Endodermal cell (in vitro differentiated cells): ENCODE data around the gene ZMIZ1. TPM values are rescaled to one million over a fixed set of nuclear protein-coding genes. Genes with fewer than 3 reads are reported as not detected.

Experiments
- DNase-seq: peaks from one replicate; pipeline ENCODE4 v3.0.0-alpha.2; 2017
- H3K27ac ChIP-seq: 2 replicates; pipeline ENCODE4 v1.5.1; 2013; ENCODE audit warnings: mild to moderate bottlenecking, low read depth, low read length, moderate library complexity
- H3K27me3 ChIP-seq: 2 replicates; pipeline ENCODE4 v1.6.1; 2013; ENCODE audit warnings: mild to moderate bottlenecking, low read length, moderate library complexity; ENCODE audit not compliant: insufficient read depth, control insufficient read depth, poor library complexity, severe bottlenecking
- H3K36me3 ChIP-seq: 2 replicates; pipeline ENCODE4 v1.7.0; 2013; ENCODE audit warnings: mild to moderate bottlenecking, low read length, moderate library complexity; ENCODE audit not compliant: control insufficient read depth, insufficient read depth
- H3K4me1 ChIP-seq: one replicate; pipeline ENCODE4 v1.7.0; 2013; ENCODE audit warnings: low read length; ENCODE audit not compliant: control insufficient read depth, insufficient read depth
- H3K4me3 ChIP-seq: 2 replicates; pipeline ENCODE4 v1.5.1; 2013; ENCODE audit warnings: mild to moderate bottlenecking, low read length, moderate library complexity
- H3K9ac ChIP-seq: 2 replicates; pipeline ENCODE4 v1.6.1; 2013; ENCODE audit warnings: mild to moderate bottlenecking, low read length, moderate library complexity; ENCODE audit not compliant: poor library complexity, severe bottlenecking; ENCODE audit errors: extremely low read depth
- H3K9me3 ChIP-seq: 2 replicates; pipeline ENCODE4 v1.6.1; 2013; ENCODE audit warnings: mild to moderate bottlenecking, low read length, moderate library complexity; ENCODE audit not compliant: control insufficient read depth
- H3K27ac Mint-ChIP-seq: 2 replicates; pipeline ENCODE4 v1.8.0; 2020; ENCODE audit warnings: mixed read lengths
- H3K27me3 Mint-ChIP-seq: 2 replicates; pipeline ENCODE4 v1.8.0; 2021; ENCODE audit warnings: mild to moderate bottlenecking, mixed read lengths; ENCODE audit not compliant: insufficient read depth
- H3K36me3 Mint-ChIP-seq: 2 replicates; pipeline ENCODE4 v1.8.0; 2020; ENCODE audit warnings: low read depth, mixed read lengths
- H3K4me1 Mint-ChIP-seq: 2 replicates; pipeline ENCODE4 v1.8.0; 2020; ENCODE audit warnings: mixed read lengths
- H3K4me3 Mint-ChIP-seq: 2 replicates; pipeline ENCODE4 v1.8.0; 2020; ENCODE audit warnings: mild to moderate bottlenecking, moderate library complexity, mixed read lengths
- H3K9me3 Mint-ChIP-seq: 2 replicates; pipeline ENCODE4 v1.8.0; 2020; ENCODE audit warnings: mild to moderate bottlenecking, mixed read lengths
- CTCF ChIP-seq: fragments of 200-600 bp; sonication (generic); conservative IDR thresholded peaks from 2 replicates; pipeline ENCODE4 v1.5.0; 2021; ENCODE audit warnings: antibody characterized with exemption, mild to moderate bottlenecking
- WGBS, 2 experiments: methylation state at CpG; one replicate each; pipeline versions ENCODE4 v1.1.5 to v1.1.7; 2013; ENCODE audit warnings: missing lambda C conversion rate in 2 of 2, mixed read lengths in 1 of 2; ENCODE audit not compliant: insufficient coverage in 1 of 2, insufficient read length in 1 of 2; 5-methylcytosine and 5-hydroxymethylcytosine counted together
- total RNA-seq, 2 donors: library from RNA; stranded (reverse); fragmentation: NEBNext Ultra II Directional in 1 of 2; extraction: Animal tissue kit (Norgen Biotek cat#: 25700) in 1 of 2; gene quantifications; 2 replicates in 1 of 2; 3 replicates in 1 of 2; pipeline ENCODE4 v1.2.1, GENCODE V29; 2021

ZMIZ1 gene
- total RNA-seq, 2 donors from 2014 or later: 65.3 to 67.5 TPM

DNA sequence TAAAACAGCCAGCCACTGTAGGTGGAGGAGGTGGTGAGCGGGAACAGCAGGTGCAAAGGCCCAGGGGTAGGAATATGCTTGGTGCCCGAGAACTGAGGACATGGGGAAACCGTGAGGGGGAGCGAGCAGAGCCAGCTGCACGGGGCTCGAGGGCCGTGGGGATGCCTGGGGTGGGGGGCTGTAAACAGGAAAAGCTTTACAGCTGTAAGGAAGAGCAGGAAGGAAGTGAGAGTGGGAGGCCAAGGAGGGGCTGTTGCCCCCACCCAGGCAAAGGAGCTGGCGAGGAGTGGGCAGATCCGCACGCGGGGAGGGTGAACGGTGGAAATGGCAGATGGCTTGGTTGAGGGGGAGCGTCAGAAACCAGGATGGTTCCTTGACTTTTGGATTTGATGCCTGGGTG, 34.4 kb downstream of the ZMIZ1 start:
- no peaks in the 10 kb centered on the region for H3K27me3 Mint-ChIP-seq
- H3K9me3 Mint-ChIP-seq: no peaks in the 10 kb centered on the region
- no peak overlapping the region for H3K4me3 Mint-ChIP-seq
- Histone ChIP-seq H3K27me3 (no peaks in the 10 kb centered on the region), H3K4me1 (peaks cover 13% of the 10 kb centered on the region), H3K9me3 (no peaks in the 10 kb centered on the region), H3K9ac (no peak overlapping the region), H3K4me3 (no peak overlapping the region), H3K36me3 (no peaks in the 10 kb centered on the region), H3K27ac (no peak overlapping the region)
- WGBS, 2 experiments: 96 to 100% methylated on average over 5 to 13 of the region's 13 CpGs
- DNase-seq: no peak
- TF ChIP-seq CTCF: no peak
- H3K27ac Mint-ChIP-seq: no peak overlapping the region
- H3K4me1 Mint-ChIP-seq: peaks cover 56% of the 10 kb centered on the region
- H3K36me3 Mint-ChIP-seq: peaks cover 4% of the 10 kb centered on the region

- no peak overlapping the region for H3K27ac ChIP-seq
- H3K36me3 ChIP-seq: no peaks in the 10 kb centered on the region
- Mint-ChIP-seq H3K36me3 (peaks cover 4% of the 10 kb centered on the region), H3K4me1 (peaks cover 53% of the 10 kb centered on the region), H3K27me3 (no peaks in the 10 kb centered on the region), H3K27ac (no peak overlapping the region), H3K9me3 (no peaks in the 10 kb centered on the region), H3K4me3 (no peak overlapping the region)
- no peaks in the 10 kb centered on the region for H3K27me3 ChIP-seq
- H3K4me1 ChIP-seq: peaks cover 13% of the 10 kb centered on the region
- no peak overlapping the region for H3K9ac ChIP-seq
- TF ChIP-seq CTCF: no peak
- no peaks in the 10 kb centered on the region for H3K9me3 ChIP-seq
- WGBS, 2 experiments: 96 to 100% methylated on average over 4 to 8 of the region's 8 CpGs
- no peak for DNase-seq
- no peak overlapping the region for H3K4me3 ChIP-seq
Observed at GRCh38 chr10:79103585-79103984, 34.8 kb downstream of the ZMIZ1 start.

DNA sequence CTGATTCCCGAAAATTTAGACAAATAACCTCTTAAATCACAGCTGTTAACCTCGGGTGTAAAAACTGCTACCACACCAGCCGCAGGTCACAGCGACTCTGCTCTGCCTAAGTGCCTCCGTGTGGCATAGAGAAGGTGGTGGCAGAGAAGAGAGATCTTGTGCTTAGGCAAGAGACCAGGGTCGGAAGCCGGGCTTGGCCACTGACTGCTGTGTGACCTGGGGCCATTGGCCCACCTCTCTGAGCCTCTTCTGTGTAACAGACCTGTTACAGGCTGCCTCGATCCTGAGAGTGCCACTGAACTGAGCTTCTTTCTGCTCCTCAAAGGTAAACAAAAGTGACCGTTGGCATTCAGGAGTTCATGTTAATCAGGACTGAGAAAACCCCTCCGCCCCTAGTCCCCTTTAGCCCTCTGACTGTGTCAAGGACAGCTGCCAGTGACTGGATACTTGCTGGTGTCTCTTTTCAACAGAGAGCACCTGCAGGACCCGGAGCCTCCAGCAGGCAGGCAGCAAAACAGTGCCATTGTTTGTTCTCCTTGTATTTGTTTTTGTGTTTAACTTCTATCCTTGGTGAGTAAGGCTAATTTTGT, 36.5 kb downstream of the ZMIZ1 start:
- Histone ChIP-seq H3K4me3 (no peak overlapping the region), H3K27me3 (no peaks in the 10 kb centered on the region), H3K27ac (no peak overlapping the region), H3K9me3 (no peaks in the 10 kb centered on the region), H3K4me1 (peaks cover 8% of the 10 kb centered on the region), H3K9ac (no peak overlapping the region), H3K36me3 (no peaks in the 10 kb centered on the region)
- Mint-ChIP-seq H3K27me3 (no peaks in the 10 kb centered on the region), H3K36me3 (peaks cover 3% of the 10 kb centered on the region), H3K9me3 (no peaks in the 10 kb centered on the region), H3K4me1 (peaks cover 42% of the 10 kb centered on the region), H3K4me3 (no peak overlapping the region), H3K27ac (peak overlapping the region; percentile 78)
- WGBS, 2 experiments: 81 to 84% methylated on average over 7 to 11 of the region's 11 CpGs
- TF ChIP-seq CTCF: peak; percentile 64
- DNase-seq: no peak
